Spleen (tissue), 11 donors: ENCODE measurements around the gene HAL. TPM values are rescaled to one million over a fixed set of nuclear protein-coding genes. Genes with fewer than 3 reads are reported as not detected.

Experiments
- DNase-seq: peaks from one replicate; pipeline ENCODE4 v3.0.0-alpha.2; 2020
- H3K27ac ChIP-seq, 8 donors: fragments of 200-600 bp; sonication (generic) in 7 of 8; 1 replicate in 4 of 8; 2 replicates in 4 of 8; pipeline versions ENCODE4 v1.5.0 to v1.8.0; 2016 to 2021; ENCODE audit warnings: inconsistent platforms in 4 of 8, mild to moderate bottlenecking in 4 of 8, moderate library complexity in 1 of 8
- H3K27me3 ChIP-seq, 7 donors: fragments of 200-600 bp; sonication (generic) in 6 of 7; replicated peaks in 1 of 7; 1 replicate in 4 of 7; 2 replicates in 3 of 7; pipeline versions ENCODE4 v1.5.0 to v1.8.0; 2016 to 2021; ENCODE audit warnings: inconsistent platforms in 3 of 7, mild to moderate bottlenecking in 1 of 7
- H3K36me3 ChIP-seq, 6 donors: fragments of 200-600 bp; sonication (generic) in 5 of 6; 1 replicate in 4 of 6; 2 replicates in 2 of 6; pipeline versions ENCODE4 v1.5.0 to v1.8.0; 2016 to 2021; ENCODE audit warnings: inconsistent platforms in 2 of 6
- H3K4me1 ChIP-seq, 6 donors: fragments of 200-600 bp; sonication (generic) in 5 of 6; 1 replicate in 3 of 6; 2 replicates in 3 of 6; pipeline versions ENCODE4 v1.5.0 to v1.8.0; 2016 to 2021; ENCODE audit warnings: inconsistent platforms in 3 of 6
- H3K4me3 ChIP-seq, 8 donors: fragments of 200-600 bp; sonication (generic) in 7 of 8; 1 replicate in 4 of 8; 2 replicates in 4 of 8; pipeline versions ENCODE4 v1.5.0 to v1.8.0; 2016 to 2021; ENCODE audit warnings: inconsistent platforms in 4 of 8, mild to moderate bottlenecking in 4 of 8, moderate library complexity in 2 of 8
- H3K9me3 ChIP-seq, 8 donors: fragments of 200-600 bp; sonication (generic) in 7 of 8; 1 replicate in 4 of 8; 2 replicates in 4 of 8; pipeline versions ENCODE4 v1.5.0 to v1.8.0; 2016 to 2021; ENCODE audit warnings: inconsistent platforms in 4 of 8
- POLR2A ChIP-seq, 3 donors: fragments of 450-650 bp; IDR thresholded peaks; one replicate each; pipeline ENCODE4 v1.5.1; 2017; ENCODE audit warnings: antibody characterized with exemption in 3 of 3, mild to moderate bottlenecking in 1 of 3
- POLR2AphosphoS5 ChIP-seq, 3 donors: sonication (generic); formaldehyde crosslinking; IDR thresholded peaks; one replicate each; pipeline ENCODE4 v1.5.1; 2017; ENCODE audit warnings: antibody characterized with exemption in 3 of 3
- WGBS, 5 donors: extraction: QIAGEN DNeasy Blood & Tissue Kit in 3 of 5; methylation state at CpG; one replicate each; pipeline versions ENCODE4 v1.1.5 to v1.1.7; 2013 to 2018; 5-methylcytosine and 5-hydroxymethylcytosine counted together
- intact Hi-C: fragments of 100-400 bp; cut with DNase I; formaldehyde crosslinking; loops from one replicate; pipeline ENCODE4 v1.15.0; 2023; ENCODE audit warnings: low total_unique reads
- polyA plus RNA-seq, 3 donors: library from polyadenylated mRNA; stranded (reverse); fragments of 200-250 nt; gene quantifications; one replicate each; pipeline ENCODE4 v1.2.1, GENCODE V29; 2013
- total RNA-seq, 7 donors: library from RNA; depleted of rRNA in 3 of 7; stranded (reverse); fragments of >200 nt in 3 of 7; fragmentation: NEBNext Ultra II Directional in 4 of 7; extraction: Animal tissue kit (Norgen Biotek cat#: 25700) in 4 of 7; gene quantifications; one replicate each; pipeline versions ENCODE4 v1.1.0 to v1.2.1, GENCODE V29; 2016 to 2021
- TF ChIP-seq, protein P1 (sequence below), 11 experiments: fragments of 200-600 bp in 7 of 11; fragments of 450-650 bp in 4 of 11; sonication (generic) in 4 of 11; IDR thresholded peaks in 8 of 11; conservative IDR thresholded peaks in 3 of 11; 1 replicate in 7 of 11; 2 replicates in 4 of 11; pipeline versions ENCODE4 v1.4.0 to v1.8.0; 2016 to 2021; ENCODE audit warnings: antibody characterized with exemption in 11 of 11, inconsistent platforms in 4 of 11, mild to moderate bottlenecking in 1 of 11
- donor health status: healthy with polysubstance abuse.
- donor health status: DM: no; HTN: no; CAD: no; lungs with moderate emphysema.
- donor health status: DM: no; HTN: no; CAD: no.
- donor health status: Bipolar disorder and iron deficiency.
- donor health status: healthy.
- donor health status: DM: no; HTN: no; CAD: no.
- donor health status: DM: yes; HTN: yes; CAD: no.

HAL gene
- total and polyA plus RNA-seq, 10 donors = 0.24 to 27.3 (median 9.4) TPM

GRCh38 chr12:95984682-95985081 is 11.5 kb downstream of the HAL start:
- intact Hi-C loops = no loop called here
- WGBS, 5 donors = 60 to 96% (median 70%) methylated on average over 1 of the region's 1 CpG

GRCh38 chr12:95982602-95983001 is 13.5 kb downstream of the HAL start:
- Histone ChIP-seq H3K36me3 (peaks cover 0 to 78% (median 0%) of the 10 kb centered on the region in 6 donors), H3K27me3 (no peaks in the 10 kb centered on the region), H3K4me1 (no peaks in the 10 kb centered on the region), H3K27ac (no peak overlapping the region), H3K9me3 (no peaks in the 10 kb centered on the region), H3K4me3 (no peak overlapping the region)
- intact Hi-C loops = no loop called here
- no peak for DNase-seq
- TF ChIP-seq POLR2AphosphoS5 (IDR thresholded peaks at IDR 0.05) = no peak
- TF ChIP-seq POLR2A (IDR thresholded peaks at IDR 0.05) = no peak
- TF ChIP-seq, protein P1, sequence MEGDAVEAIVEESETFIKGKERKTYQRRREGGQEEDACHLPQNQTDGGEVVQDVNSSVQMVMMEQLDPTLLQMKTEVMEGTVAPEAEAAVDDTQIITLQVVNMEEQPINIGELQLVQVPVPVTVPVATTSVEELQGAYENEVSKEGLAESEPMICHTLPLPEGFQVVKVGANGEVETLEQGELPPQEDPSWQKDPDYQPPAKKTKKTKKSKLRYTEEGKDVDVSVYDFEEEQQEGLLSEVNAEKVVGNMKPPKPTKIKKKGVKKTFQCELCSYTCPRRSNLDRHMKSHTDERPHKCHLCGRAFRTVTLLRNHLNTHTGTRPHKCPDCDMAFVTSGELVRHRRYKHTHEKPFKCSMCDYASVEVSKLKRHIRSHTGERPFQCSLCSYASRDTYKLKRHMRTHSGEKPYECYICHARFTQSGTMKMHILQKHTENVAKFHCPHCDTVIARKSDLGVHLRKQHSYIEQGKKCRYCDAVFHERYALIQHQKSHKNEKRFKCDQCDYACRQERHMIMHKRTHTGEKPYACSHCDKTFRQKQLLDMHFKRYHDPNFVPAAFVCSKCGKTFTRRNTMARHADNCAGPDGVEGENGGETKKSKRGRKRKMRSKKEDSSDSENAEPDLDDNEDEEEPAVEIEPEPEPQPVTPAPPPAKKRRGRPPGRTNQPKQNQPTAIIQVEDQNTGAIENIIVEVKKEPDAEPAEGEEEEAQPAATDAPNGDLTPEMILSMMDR (IDR thresholded peaks at IDR 0.05 in 8 of 11, conservative IDR thresholded peaks at IDR 0.05 in 3 of 11) = no peak
- WGBS, 5 donors = 68 to 95% (median 87%) methylated on average over 1 of the region's 1 CpG

More at GRCh38 chr12:95984682-95985081, 11.5 kb downstream of the HAL start:
- H3K27me3 ChIP-seq = no peaks in the 10 kb centered on the region
- no peak overlapping the region for H3K4me3 ChIP-seq
- no peak overlapping the region for H3K27ac ChIP-seq
- H3K36me3 ChIP-seq = peaks cover 0 to 79% (median 0%) of the 10 kb centered on the region in 6 donors
- no peak for DNase-seq
- TF ChIP-seq, protein P1 (IDR thresholded peaks at IDR 0.05 in 8 of 11, conservative IDR thresholded peaks at IDR 0.05 in 3 of 11) = no peak
- TF ChIP-seq POLR2AphosphoS5 (IDR thresholded peaks at IDR 0.05) (no peak), POLR2A (IDR thresholded peaks at IDR 0.05) (no peak)
- no peaks in the 10 kb centered on the region for H3K4me1 ChIP-seq
- no peaks in the 10 kb centered on the region for H3K9me3 ChIP-seq

DNA sequence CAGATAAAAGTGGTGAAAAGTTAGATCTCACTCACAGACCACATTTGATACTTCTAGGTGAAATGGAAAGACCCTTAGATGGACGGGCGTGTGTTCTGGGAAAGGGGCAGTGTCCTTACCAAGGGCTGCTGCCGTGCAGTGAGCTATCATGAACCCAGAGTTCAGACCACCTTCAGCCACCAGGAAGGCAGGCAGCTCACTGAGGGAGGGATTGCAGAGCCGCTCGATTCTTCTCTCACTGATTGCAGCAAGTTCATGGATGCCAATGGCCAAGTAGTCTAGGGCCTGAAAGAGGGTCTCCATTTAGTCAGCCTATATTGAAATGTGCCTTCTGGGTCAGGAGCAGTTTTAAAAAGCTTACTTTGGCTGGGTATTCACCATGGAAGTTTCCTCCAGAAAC is 15.7 kb downstream of the HAL start:
- intact Hi-C loops = no loop called here
- peaks cover 0 to 78% (median 0%) of the 10 kb centered on the region in 6 donors for H3K36me3 ChIP-seq
- H3K4me1 ChIP-seq = no peaks in the 10 kb centered on the region
- TF ChIP-seq POLR2AphosphoS5 (IDR thresholded peaks at IDR 0.05) (no peak), POLR2A (IDR thresholded peaks at IDR 0.05) (no peak)
- TF ChIP-seq, protein P1 (IDR thresholded peaks at IDR 0.05 in 8 of 11, conservative IDR thresholded peaks at IDR 0.05 in 3 of 11) = no peak
- H3K27me3 ChIP-seq = no peaks in the 10 kb centered on the region
- H3K4me3 ChIP-seq = no peak overlapping the region
- DNase-seq = no peak
- WGBS, 5 donors = 92 to 95% (median 93%) methylated on average over 5 of the region's 5 CpGs
- H3K9me3 ChIP-seq = no peaks in the 10 kb centered on the region
- H3K27ac ChIP-seq = no peak overlapping the region

- Histone ChIP-seq H3K27ac (no peak overlapping the region), H3K27me3 (no peaks in the 10 kb centered on the region), H3K4me1 (no peaks in the 10 kb centered on the region), H3K4me3 (no peak overlapping the region), H3K9me3 (no peaks in the 10 kb centered on the region), H3K36me3 (peaks cover 0 to 94% (median 0%) of the 10 kb centered on the region in 6 donors)
- 87 to 95% (median 91%) methylated on average over 3 of the region's 3 CpGs for WGBS, 5 donors
- TF ChIP-seq POLR2AphosphoS5 (IDR thresholded peaks at IDR 0.05) = no peak
- intact Hi-C loops = no loop called here
- DNase-seq = no peak
Measured at GRCh38 chr12:95978774-95979173, 17.4 kb downstream of the HAL start.

DNA sequence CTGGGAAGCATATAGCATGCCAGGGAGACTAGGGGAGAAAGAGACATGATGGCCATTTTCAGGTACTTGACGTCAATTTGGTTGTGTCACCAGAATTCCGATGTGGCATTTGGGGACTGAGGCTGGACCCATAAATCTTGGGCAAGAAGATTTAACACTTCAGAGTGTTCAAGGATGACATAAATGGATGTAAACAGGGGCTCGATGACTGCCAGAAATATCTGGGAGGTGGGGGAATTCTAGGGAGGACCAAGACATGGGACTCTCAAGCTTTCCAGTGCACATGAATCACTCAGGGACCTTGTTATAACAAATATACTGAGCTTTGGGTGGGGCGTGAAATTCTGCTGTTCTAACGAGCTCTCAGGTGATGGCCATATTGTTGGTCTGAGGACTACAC is 17.8 kb downstream of the HAL start:
- DNase-seq = no peak
- H3K27ac ChIP-seq = no peak overlapping the region
- no peak for TF ChIP-seq POLR2A (IDR thresholded peaks at IDR 0.05)
- TF ChIP-seq POLR2AphosphoS5 (IDR thresholded peaks at IDR 0.05) = no peak
- TF ChIP-seq, protein P1 (IDR thresholded peaks at IDR 0.05 in 8 of 11, conservative IDR thresholded peaks at IDR 0.05 in 3 of 11) = no peak
- H3K4me3 ChIP-seq = no peak overlapping the region
- 85 to 97% (median 93%) methylated on average over 5 of the region's 5 CpGs for WGBS, 5 donors
- intact Hi-C loops = no loop called here
- H3K4me1 ChIP-seq = no peaks in the 10 kb centered on the region
- no peaks in the 10 kb centered on the region for H3K27me3 ChIP-seq
- peaks cover 0 to 94% (median 0%) of the 10 kb centered on the region in 6 donors for H3K36me3 ChIP-seq
- no peaks in the 10 kb centered on the region for H3K9me3 ChIP-seq
